ENCODE data around the gene ADCY2.

Gene ADCY2

GRCh38 chr5:7518947-7519560 lies 123.1 kb downstream of the ADCY2 start:
- DNase-seq, result no peak

- no peak for DNase-seq
Observed at GRCh38 chr5:7519564-7519963, 123.6 kb downstream of the ADCY2 start.

- no peak for DNase-seq
Observed at GRCh38 chr5:7529880-7530279, 133.9 kb downstream of the ADCY2 start.

GRCh38 chr5:7533941-7534340 lies 138.0 kb downstream of the ADCY2 start:
- DNase-seq, result no peak

- DNase-seq, result no peak
Observed at GRCh38 chr5:7534505-7534904, 138.6 kb downstream of the ADCY2 start.

- DNase-seq, result no peak
Observed at GRCh38 chr5:7537573-7537972, 141.6 kb downstream of the ADCY2 start.

GRCh38 chr5:7539571-7539970 lies 143.6 kb downstream of the ADCY2 start:
- no peak for DNase-seq

GRCh38 chr5:7540736-7541485 lies 145.0 kb downstream of the ADCY2 start:
- no peak for DNase-seq

- DNase-seq, result no peak
Observed at GRCh38 chr5:7541898-7542297, 146.0 kb downstream of the ADCY2 start.

GRCh38 chr5:7546555-7546954 lies 150.6 kb downstream of the ADCY2 start:
- no peak for DNase-seq

- no peak for DNase-seq
Observed at GRCh38 chr5:7548596-7548995, 152.7 kb downstream of the ADCY2 start.

GRCh38 chr5:7565559-7565958 lies 169.6 kb downstream of the ADCY2 start:
- DNase-seq, result no peak

- DNase-seq, result no peak
Observed at GRCh38 chr5:7576023-7576715, 180.2 kb downstream of the ADCY2 start.

- no peak for DNase-seq
Observed at GRCh38 chr5:7577381-7577780, 181.4 kb downstream of the ADCY2 start.

GRCh38 chr5:7578071-7578470 lies 182.1 kb downstream of the ADCY2 start:
- DNase-seq, result no peak

- DNase-seq, result no peak
Observed at GRCh38 chr5:7584749-7585148, 188.8 kb downstream of the ADCY2 start.

- DNase-seq, result no peak
Observed at GRCh38 chr5:7585807-7586206, 189.9 kb downstream of the ADCY2 start.

GRCh38 chr5:7586480-7586879 lies 190.5 kb downstream of the ADCY2 start:
- DNase-seq, result no peak

- DNase-seq, result no peak
Observed at GRCh38 chr5:7589800-7590199, 193.9 kb downstream of the ADCY2 start.

GRCh38 chr5:7592910-7593309 lies 197.0 kb downstream of the ADCY2 start:
- no peak for DNase-seq

GRCh38 chr5:7597059-7597642 lies 201.2 kb downstream of the ADCY2 start:
- no peak for DNase-seq

- DNase-seq, result no peak
Observed at GRCh38 chr5:7606840-7607465, 211.0 kb downstream of the ADCY2 start.

- no peak for DNase-seq
Observed at GRCh38 chr5:7608772-7609171, 212.8 kb downstream of the ADCY2 start.

Data from NCI-H146 (cell line).